HepG2 (cell line): Measurements from ENCODE around the gene EPHA5. TPM values are rescaled to one million over a fixed set of nuclear protein-coding genes. Genes with fewer than 3 reads are reported as not detected.

Experiments used
- ATAC-seq: fragments of 200-7000 bp; cut with Tn5 transposase; 3 replicates; pipeline ENCODE4 v1.9.1; 2020; ENCODE audit warnings: mild to moderate bottlenecking, moderate library complexity
- BruUV-seq: library from RNA; stranded (reverse); fragments of 400-500 nt; replicated peaks from 2 replicates; lab custom pipeline; 2021; lab: Mats Ljungman, UMichigan
- CTCF ChIA-PET: fragments of 300-600 bp; formaldehyde crosslinking; extraction: SDS; loops from one replicate; lab custom pipeline; 2021; ENCODE audit warnings: low total read pairs, inconsistent platforms, low intra/inter-chr PET ratio; lab: Yijun Ruan, JAX
- POLR2A ChIA-PET: fragments of 350-600 bp; sonication (Branson Sonifier 250); formaldehyde crosslinking; loops from one replicate; lab custom pipeline; 2020; ENCODE audit warnings: antibody characterized with exemption, inconsistent platforms; lab: Yijun Ruan, JAX
- DNase-seq: peaks from one replicate; pipeline ENCODE4 v3.0.0-alpha.2; 2015; ENCODE audit warnings: low spot score
- FAIRE-seq: peaks from 3 replicates; lab custom pipeline; 2011; peaks lifted over from hg19 to GRCh38; lab: Jason Lieb, UNC
- H2AFZ ChIP-seq: one replicate; pipeline ENCODE4 v1.6.1; 2011; ENCODE audit warnings: low read length, inconsistent platforms
- H3K27ac ChIP-seq: fragments of 300-600 bp; 3 replicates; pipeline ENCODE4 v1.8.0; 2011; ENCODE audit warnings: mixed run types, mild to moderate bottlenecking, mixed read lengths, low read length, inconsistent platforms; ENCODE audit not compliant: insufficient read depth; ENCODE audit errors: extremely low read length
- H3K27me3 ChIP-seq, 2 experiments: fragments of 200-600 bp in 1 of 2; 2 replicates in 1 of 2; 3 replicates in 1 of 2; pipeline versions ENCODE4 v1.6.0 to v1.8.0; 2011; ENCODE audit warnings: low read length in 2 of 2, mild to moderate bottlenecking in 2 of 2, moderate library complexity in 2 of 2, inconsistent platforms in 1 of 2; ENCODE audit not compliant: insufficient read depth in 2 of 2, control insufficient read depth in 1 of 2
- H3K36me3 ChIP-seq, 2 experiments: fragments of 200-600 bp in 1 of 2; replicated peaks in 1 of 2; 2 replicates in 1 of 2; 3 replicates in 1 of 2; pipeline versions ENCODE4 v1.5.1 to v1.8.0; 2011; ENCODE audit warnings: low read length in 2 of 2, inconsistent platforms in 1 of 2; ENCODE audit not compliant: insufficient read depth in 2 of 2, control insufficient read depth in 1 of 2
- H3K4me1 ChIP-seq: 2 replicates; pipeline ENCODE4 v1.5.1; 2012; ENCODE audit warnings: low read length, inconsistent platforms; ENCODE audit not compliant: insufficient read depth
- H3K4me2 ChIP-seq: 2 replicates; pipeline ENCODE4 v1.6.0; 2011; ENCODE audit warnings: low read depth, low read length, inconsistent platforms
- H3K4me3 ChIP-seq, 3 experiments: fragments of 200-600 bp in 1 of 3; sonication (generic), shearing (Covaris generic) in 1 of 3; replicated peaks in 1 of 3; 2 replicates each; pipeline ENCODE4 v1.5.1; 2011 to 2016; ENCODE audit warnings: low read length in 3 of 3, inconsistent platforms in 2 of 3, low read depth in 2 of 3, mild to moderate bottlenecking in 2 of 3, control low read depth in 1 of 3, mixed read lengths in 1 of 3; ENCODE audit not compliant: insufficient read depth in 1 of 3
- H3K79me2 ChIP-seq: one replicate; pipeline ENCODE4 v1.6.1; 2011; ENCODE audit warnings: low read length, inconsistent platforms; ENCODE audit not compliant: insufficient read depth
- H3K9ac ChIP-seq: 2 replicates; pipeline ENCODE4 v1.6.0; 2011; ENCODE audit warnings: mild to moderate bottlenecking, low read depth, low read length, inconsistent platforms; ENCODE audit not compliant: insufficient read depth
- H3K9me3 ChIP-seq: 2 replicates; pipeline ENCODE4 v1.5.1; 2012; ENCODE audit warnings: mild to moderate bottlenecking, low read length
- H4K20me1 ChIP-seq: 2 replicates; pipeline ENCODE4 v1.6.0; 2011; ENCODE audit warnings: inconsistent platforms, mild to moderate bottlenecking, low read length, moderate library complexity; ENCODE audit not compliant: insufficient read depth
- CAMTA2 ChIP-seq: sonication (generic); formaldehyde crosslinking; IDR thresholded peaks from 2 replicates; pipeline ENCODE4 v1.4.0; 2020; ENCODE audit warnings: mild to moderate bottlenecking, missing genetic modification reagents, borderline replicate concordance
- HNF4A ChIP-seq: sonication (generic); formaldehyde crosslinking; IDR thresholded peaks from 2 replicates; pipeline ENCODE4 v1.4.0; 2020; ENCODE audit warnings: missing genetic modification reagents
- IRF2 ChIP-seq: IDR thresholded peaks from 2 replicates; pipeline ENCODE4 v1.6.1; 2018; ENCODE audit warnings: missing genetic modification reagents, missing compliant biosample characterization
- KAT7 ChIP-seq: IDR thresholded peaks from 2 replicates; pipeline ENCODE4 v1.6.1; 2018; ENCODE audit warnings: borderline replicate concordance, missing compliant biosample characterization
- LCORL ChIP-seq, 2 experiments: fragments of 450-650 bp in 1 of 2; sonication (generic) in 1 of 2; formaldehyde crosslinking in 1 of 2; IDR thresholded peaks; 2 replicates each; pipeline versions ENCODE4 v1.5.0 to v1.6.1; 2017 to 2020; ENCODE audit warnings: antibody characterized with exemption in 1 of 2, missing genetic modification reagents in 1 of 2
- NR1H2 ChIP-seq: sonication (generic); formaldehyde crosslinking; IDR thresholded peaks from 2 replicates; pipeline ENCODE4 v1.8.1; 2022; ENCODE audit warnings: low read depth, missing genetic modification reagents, borderline replicate concordance
- POLR2A ChIP-seq, 2 experiments: IDR thresholded peaks; 2 replicates each; pipeline ENCODE4 v1.6.1; 2011; ENCODE audit warnings: low read depth in 2 of 2, low read length in 2 of 2, mild to moderate bottlenecking in 1 of 2, moderate library complexity in 1 of 2; ENCODE audit not compliant: insufficient read depth in 1 of 2
- RNF2 ChIP-seq: fragments of 450-650 bp; conservative IDR thresholded peaks from 2 replicates; pipeline ENCODE4 v1.6.1; 2016; ENCODE audit warnings: low read depth
- ZFY ChIP-seq: sonication (generic); formaldehyde crosslinking; IDR thresholded peaks from 2 replicates; pipeline ENCODE4 v1.4.0; 2020; ENCODE audit warnings: missing genetic modification reagents
- ZNF431 ChIP-seq: sonication (generic); formaldehyde crosslinking; IDR thresholded peaks from 2 replicates; pipeline ENCODE4 v1.9.0; 2022; ENCODE audit warnings: missing genetic modification reagents, low read depth, mild to moderate bottlenecking, borderline replicate concordance
- ZNF564 ChIP-seq: sonication (generic); formaldehyde crosslinking; IDR thresholded peaks from 2 replicates; pipeline ENCODE4 v1.8.1; 2023; ENCODE audit warnings: mild to moderate bottlenecking, missing genetic modification reagents
- ZZZ3 ChIP-seq: sonication (generic); formaldehyde crosslinking; IDR thresholded peaks from 2 replicates; pipeline ENCODE4 v1.4.0; 2020; ENCODE audit warnings: missing genetic modification reagents, mild to moderate bottlenecking, borderline replicate concordance
- WGBS: methylation state at CpG from one replicate; pipeline ENCODE4 v1.1.6; 2017; ENCODE audit warnings: low lambda C conversion rate; 5-methylcytosine and 5-hydroxymethylcytosine counted together
- in situ Hi-C: cut with HindIII; loops from 2 replicates; pipeline ENCODE4 v1.10.0; 2017; ENCODE audit warnings: low pct_unique_long_range_greater_than_20kb; ENCODE audit not compliant: extremely low pct_ligation_motif_present
- intact Hi-C: fragments of 100-400 bp; cut with micrococcal nuclease; formaldehyde crosslinking; loops from one replicate; pipeline ENCODE4 v1.10.0; 2022; ENCODE audit not compliant: unreplicated experiment
- polyA plus RNA-seq, 8 experiments: library from polyadenylated mRNA; depleted of rRNA in 3 of 8; stranded (reverse) in 7 of 8; unstranded in 1 of 8; fragments of >200 nt; fragmentation: Illumina TruSeq in 4 of 8; extraction: Trizol in 4 of 8; gene quantifications; 2 replicates each; pipeline versions ENCODE4 v1.2.1 to v1.2.3, GENCODE V29; 2011 to 2016; ENCODE audit warnings: low read depth in 4 of 8, missing spikeins in 1 of 8, mixed read lengths in 1 of 8; ENCODE audit not compliant: insufficient read depth in 1 of 8
- total RNA-seq, 5 experiments: library from RNA; depleted of rRNA; stranded (reverse); fragments of >200 nt; fragmentation: Illumina TruSeq; extraction: Trizol; gene quantifications; 2 replicates each; pipeline ENCODE4 v1.2.3, GENCODE V29; 2016; ENCODE audit warnings: low read depth in 1 of 5
- TF ChIP-seq, protein P1 (sequence below): sonication (generic); formaldehyde crosslinking; IDR thresholded peaks from 2 replicates; pipeline ENCODE4 v1.4.0; 2020; ENCODE audit warnings: missing genetic modification reagents
- TF ChIP-seq, protein P2 (sequence below): sonication (generic); formaldehyde crosslinking; IDR thresholded peaks from 2 replicates; pipeline ENCODE4 v1.5.0; 2020; ENCODE audit warnings: mild to moderate bottlenecking, missing genetic modification reagents
- TF ChIP-seq, protein P3 (sequence below): sonication (generic); formaldehyde crosslinking; IDR thresholded peaks from 2 replicates; pipeline ENCODE4 v1.4.0; 2020; ENCODE audit warnings: low read depth, mild to moderate bottlenecking, missing genetic modification reagents

Gene EPHA5
- total and polyA plus RNA-seq, 2 of the 13 experiments (the other 11 are each of a cell fraction or from before 2014, with no cell fraction given), result not detected

DNA sequence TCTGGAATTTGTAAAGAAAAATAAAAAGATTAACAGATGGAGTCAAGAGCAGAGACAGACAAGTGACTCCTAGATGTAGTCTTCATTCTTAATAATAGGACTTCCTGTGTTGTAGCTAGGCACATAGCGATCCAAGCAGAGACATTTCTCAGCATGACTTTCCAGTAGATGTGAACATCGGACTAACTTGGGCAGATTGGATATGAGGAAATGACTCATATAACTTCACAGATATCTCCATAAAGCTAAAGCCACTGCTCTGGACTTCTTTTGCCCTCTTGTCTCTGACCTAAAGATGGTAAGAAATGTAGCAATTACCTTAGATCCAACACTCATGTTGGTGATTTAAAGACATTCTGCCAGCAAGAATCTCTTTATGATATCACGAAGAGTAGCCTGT is 131.7 kb downstream of the EPHA5 start:
- H2AFZ ChIP-seq, result no peak overlapping the region
- ChIA-PET CTCF (no interaction called here), POLR2A (no interaction called here)
- in situ Hi-C loops (no loop called here), intact Hi-C loops (no loop called here)
- H3K4me3 ChIP-seq, result no peak overlapping the region
- WGBS, result 33% methylated on average over 3 of the region's 3 CpGs
- no peaks in the 10 kb centered on the region for H3K9me3 ChIP-seq
- no peak overlapping the region for H3K9ac ChIP-seq
- no peaks in the 10 kb centered on the region for H3K36me3 ChIP-seq
- TF ChIP-seq, protein P1, sequence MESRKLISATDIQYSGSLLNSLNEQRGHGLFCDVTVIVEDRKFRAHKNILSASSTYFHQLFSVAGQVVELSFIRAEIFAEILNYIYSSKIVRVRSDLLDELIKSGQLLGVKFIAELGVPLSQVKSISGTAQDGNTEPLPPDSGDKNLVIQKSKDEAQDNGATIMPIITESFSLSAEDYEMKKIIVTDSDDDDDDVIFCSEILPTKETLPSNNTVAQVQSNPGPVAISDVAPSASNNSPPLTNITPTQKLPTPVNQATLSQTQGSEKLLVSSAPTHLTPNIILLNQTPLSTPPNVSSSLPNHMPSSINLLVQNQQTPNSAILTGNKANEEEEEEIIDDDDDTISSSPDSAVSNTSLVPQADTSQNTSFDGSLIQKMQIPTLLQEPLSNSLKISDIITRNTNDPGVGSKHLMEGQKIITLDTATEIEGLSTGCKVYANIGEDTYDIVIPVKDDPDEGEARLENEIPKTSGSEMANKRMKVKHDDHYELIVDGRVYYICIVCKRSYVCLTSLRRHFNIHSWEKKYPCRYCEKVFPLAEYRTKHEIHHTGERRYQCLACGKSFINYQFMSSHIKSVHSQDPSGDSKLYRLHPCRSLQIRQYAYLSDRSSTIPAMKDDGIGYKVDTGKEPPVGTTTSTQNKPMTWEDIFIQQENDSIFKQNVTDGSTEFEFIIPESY (CRISPR knock-in tag), result no peak
- no peak for TF ChIP-seq HNF4A (CRISPR knock-in tag)
- TF ChIP-seq POLR2A (IDR thresholded peaks at IDR 0.05; ENCODE audit: insufficient read depth in 1 of 2, low read depth in 2 of 2, low read length in 2 of 2), result no peak
- DNase-seq, result no peak
- no peak for ATAC-seq
- FAIRE-seq, result no peak
- H3K27me3 ChIP-seq, result no peaks in the 10 kb centered on the region; a peak in 1 of 5 replicates
- no peaks in the 10 kb centered on the region for H3K4me1 ChIP-seq
- no peaks in the 10 kb centered on the region for H4K20me1 ChIP-seq
- no peak overlapping the region for H3K4me2 ChIP-seq
- no TSS peak for BruUV-seq
- H3K27ac ChIP-seq, result no peak overlapping the region
- H3K79me2 ChIP-seq, result no peaks in the 10 kb centered on the region

DNA sequence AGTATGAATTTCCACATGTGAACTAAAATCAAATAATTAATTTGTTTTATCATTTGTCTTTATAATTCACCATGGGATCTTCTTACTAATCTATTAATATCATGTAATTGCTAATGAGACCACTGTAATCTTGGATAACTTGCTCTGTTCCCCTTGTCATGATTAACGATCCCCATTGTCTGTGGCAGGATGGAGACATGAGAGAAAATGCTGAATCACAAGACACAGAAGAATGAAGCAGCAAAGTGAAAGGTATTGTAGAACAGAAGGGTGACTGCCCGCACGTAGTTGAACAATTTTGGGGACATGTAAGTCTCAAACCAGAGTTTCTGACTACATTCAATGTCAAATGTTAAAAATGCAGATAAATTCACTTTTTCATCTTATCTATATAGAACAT is 135.2 kb downstream of the EPHA5 start:
- in situ Hi-C loops (no loop called here), intact Hi-C loops (no loop called here)
- 2% methylated on average over 3 of the region's 3 CpGs for WGBS
- H3K4me1 ChIP-seq, result no peaks in the 10 kb centered on the region
- H3K27me3 ChIP-seq, result no peaks in the 10 kb centered on the region; a peak in 1 of 5 replicates
- POLR2A ChIA-PET, result no interaction called here
- no peak overlapping the region for H3K4me2 ChIP-seq
- H3K9ac ChIP-seq, result no peak overlapping the region
- FAIRE-seq (no peak), ATAC-seq (no peak), DNase-seq (no peak)
- H3K36me3 ChIP-seq, result no peaks in the 10 kb centered on the region
- H4K20me1 ChIP-seq, result no peaks in the 10 kb centered on the region
- no peak overlapping the region for H3K4me3 ChIP-seq
- no peak overlapping the region for H2AFZ ChIP-seq
- no peaks in the 10 kb centered on the region for H3K79me2 ChIP-seq
- BruUV-seq, result no TSS peak
- no peak overlapping the region for H3K27ac ChIP-seq
- CTCF ChIA-PET, result no interaction called here
- H3K9me3 ChIP-seq, result no peaks in the 10 kb centered on the region
- TF ChIP-seq CAMTA2 (CRISPR knock-in tag), result no peak
- TF ChIP-seq RNF2, result no peak
- TF ChIP-seq ZFY, result no peak
- no peak for TF ChIP-seq LCORL (IDR thresholded peaks at IDR 0.05)
- TF ChIP-seq LCORL (CRISPR knock-in tag; IDR thresholded peaks at IDR 0.05), result no peak
- TF ChIP-seq NR1H2, result no peak
- TF ChIP-seq, protein P2, sequence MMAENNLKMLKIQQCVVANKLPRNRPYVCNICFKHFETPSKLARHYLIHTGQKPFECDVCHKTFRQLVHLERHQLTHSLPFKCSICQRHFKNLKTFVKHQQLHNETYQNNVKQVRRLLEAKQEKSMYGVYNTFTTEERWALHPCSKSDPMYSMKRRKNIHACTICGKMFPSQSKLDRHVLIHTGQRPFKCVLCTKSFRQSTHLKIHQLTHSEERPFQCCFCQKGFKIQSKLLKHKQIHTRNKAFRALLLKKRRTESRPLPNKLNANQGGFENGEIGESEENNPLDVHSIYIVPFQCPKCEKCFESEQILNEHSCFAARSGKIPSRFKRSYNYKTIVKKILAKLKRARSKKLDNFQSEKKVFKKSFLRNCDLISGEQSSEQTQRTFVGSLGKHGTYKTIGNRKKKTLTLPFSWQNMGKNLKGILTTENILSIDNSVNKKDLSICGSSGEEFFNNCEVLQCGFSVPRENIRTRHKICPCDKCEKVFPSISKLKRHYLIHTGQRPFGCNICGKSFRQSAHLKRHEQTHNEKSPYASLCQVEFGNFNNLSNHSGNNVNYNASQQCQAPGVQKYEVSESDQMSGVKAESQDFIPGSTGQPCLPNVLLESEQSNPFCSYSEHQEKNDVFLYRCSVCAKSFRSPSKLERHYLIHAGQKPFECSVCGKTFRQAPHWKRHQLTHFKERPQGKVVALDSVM (CRISPR knock-in tag), result no peak
- TF ChIP-seq ZNF564 (CRISPR knock-in tag), result no peak
- TF ChIP-seq, protein P3, sequence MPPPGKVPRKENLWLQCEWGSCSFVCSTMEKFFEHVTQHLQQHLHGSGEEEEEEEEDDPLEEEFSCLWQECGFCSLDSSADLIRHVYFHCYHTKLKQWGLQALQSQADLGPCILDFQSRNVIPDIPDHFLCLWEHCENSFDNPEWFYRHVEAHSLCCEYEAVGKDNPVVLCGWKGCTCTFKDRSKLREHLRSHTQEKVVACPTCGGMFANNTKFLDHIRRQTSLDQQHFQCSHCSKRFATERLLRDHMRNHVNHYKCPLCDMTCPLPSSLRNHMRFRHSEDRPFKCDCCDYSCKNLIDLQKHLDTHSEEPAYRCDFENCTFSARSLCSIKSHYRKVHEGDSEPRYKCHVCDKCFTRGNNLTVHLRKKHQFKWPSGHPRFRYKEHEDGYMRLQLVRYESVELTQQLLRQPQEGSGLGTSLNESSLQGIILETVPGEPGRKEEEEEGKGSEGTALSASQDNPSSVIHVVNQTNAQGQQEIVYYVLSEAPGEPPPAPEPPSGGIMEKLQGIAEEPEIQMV (CRISPR knock-in tag), result no peak
- no peak for TF ChIP-seq ZNF431
- no peak for TF ChIP-seq KAT7 (CRISPR knock-in tag)
- TF ChIP-seq ZZZ3, result no peak
- no peak for TF ChIP-seq IRF2 (CRISPR knock-in tag)
